Psoas muscle (tissue), 8 donors: Measurements from ENCODE around the gene SYNC. TPM values are rescaled to one million over a fixed set of nuclear protein-coding genes. Genes with fewer than 3 reads are reported as not detected.
"Not testable (repeated sequence)": the region's sequence is repeated elsewhere in the genome, so short reads cannot be mapped to it uniquely, and the experiment has no call there.

Experiments
- ATAC-seq, 4 donors: fragments of 200-7000 bp; cut with Tn5 transposase; one replicate each; pipeline ENCODE4 v1.9.1; 2020; ENCODE audit warnings: moderate library complexity in 3 of 4, mild to moderate bottlenecking in 2 of 4
- DNase-seq, 2 donors: peaks; one replicate each; pipeline ENCODE4 v3.0.0-alpha.2; 2020
- H3K27ac ChIP-seq: fragments of 200-600 bp; one replicate; pipeline ENCODE4 v1.8.0; 2022
- H3K27me3 ChIP-seq, 3 donors: fragments of 200-600 bp in 1 of 3; one replicate each; pipeline versions ENCODE4 v1.6.1 to v1.8.0; 2013 to 2022; ENCODE audit warnings: low read length in 2 of 3, mild to moderate bottlenecking in 2 of 3, moderate library complexity in 1 of 3; ENCODE audit not compliant: insufficient read depth in 3 of 3
- H3K36me3 ChIP-seq, 2 donors: fragments of 200-600 bp in 1 of 2; one replicate each; pipeline versions ENCODE4 v1.6.1 to v1.8.0; 2013 to 2022; ENCODE audit warnings: low read depth in 1 of 2, mild to moderate bottlenecking in 1 of 2, moderate library complexity in 1 of 2; ENCODE audit not compliant: insufficient read depth in 1 of 2
- H3K4me1 ChIP-seq: fragments of 200-600 bp; one replicate; pipeline ENCODE4 v1.8.0; 2022
- H3K4me3 ChIP-seq: fragments of 200-600 bp; one replicate; pipeline ENCODE4 v1.8.0; 2022; ENCODE audit warnings: mild to moderate bottlenecking
- H3K9me3 ChIP-seq: fragments of 200-600 bp; one replicate; pipeline ENCODE4 v1.8.0; 2022
- CTCF ChIP-seq: fragments of 200-600 bp; IDR thresholded peaks from one replicate; pipeline ENCODE4 v1.8.0; 2022; ENCODE audit warnings: antibody characterized with exemption
- WGBS, 3 donors: extraction: QIAGEN DNeasy Blood & Tissue Kit; methylation state at CpG; one replicate each; pipeline versions ENCODE4 v1.1.6 to v1.1.7; 2013; 5-methylcytosine and 5-hydroxymethylcytosine counted together
- intact Hi-C, 2 donors: fragments of 100-400 bp; cut with DNase I; formaldehyde crosslinking; loops; one replicate each; pipeline versions ENCODE4 v1.11.0 to v1.14.2; 2022
- polyA plus RNA-seq, 3 donors: library from polyadenylated mRNA; stranded (reverse); fragments of 200-250 nt; gene quantifications; one replicate each; pipeline ENCODE4 v1.2.3, GENCODE V29; 2013
- total RNA-seq, 4 donors: library from RNA; stranded (reverse); fragmentation: NEBNext Ultra II Directional in 2 of 4; extraction: Animal tissue kit (Norgen Biotek cat#: 25700) in 2 of 4; gene quantifications; one replicate each; pipeline versions ENCODE4 v1.2.1 to v1.2.4, GENCODE V29; 2021 to 2023
- donor health status: healthy with polysubstance abuse.
- donor health status: DM: no; HTN: no; CAD: no; lungs with moderate emphysema.
- donor health status: Bipolar disorder and iron deficiency.
- donor health status: healthy.
- donor health status: DM: yes; HTN: yes; CAD: no.
- donor health status: DM: no; HTN: no; CAD: no.
- donor health status: DM: no; HTN: no; CAD: no.
- donor health status: DM: yes; HTN: yes; CAD: no.

SYNC gene
- total and polyA plus RNA-seq, 7 donors: 40.4 to 82.5 (median 52.6) TPM

DNA sequence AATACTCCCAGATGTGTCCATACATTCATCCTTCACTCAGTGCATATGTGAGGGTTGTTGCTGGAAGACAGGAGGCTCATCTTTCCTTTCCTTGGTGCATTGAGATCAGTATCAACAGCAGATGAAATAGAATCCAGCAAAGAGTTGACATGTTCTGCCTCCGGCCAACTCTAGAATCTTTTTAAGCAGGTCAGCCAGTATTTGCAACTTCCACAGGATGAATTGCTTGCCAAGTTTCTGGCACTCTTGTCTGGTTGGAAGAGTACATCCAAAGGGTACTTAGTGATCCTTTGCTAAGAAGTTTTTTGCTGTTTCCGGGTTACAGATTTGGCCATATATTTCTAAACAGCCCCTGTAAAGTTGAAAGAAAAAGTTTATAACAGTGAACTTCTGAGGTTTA lies 21.1 kb downstream of the SYNC start:
- H3K4me3 ChIP-seq: no peak overlapping the region
- H3K9me3 ChIP-seq: no peaks in the 10 kb centered on the region
- peak in 2 of 4 donors; percentile 29 to 50 for ATAC-seq
- H3K27me3 ChIP-seq: no peaks in the 10 kb centered on the region
- peaks cover 25% of the 10 kb centered on the region for H3K4me1 ChIP-seq
- peaks cover 22 to 99% of the 10 kb centered on the region in 2 donors for H3K36me3 ChIP-seq
- H3K27ac ChIP-seq: peak overlapping the region; percentile 50
- WGBS, 3 donors: 9 to 26% (median 18%) methylated on average over 2 of the region's 2 CpGs
- TF ChIP-seq CTCF: no peak
- DNase-seq: no peak
- intact Hi-C loops: no loop called here

DNA sequence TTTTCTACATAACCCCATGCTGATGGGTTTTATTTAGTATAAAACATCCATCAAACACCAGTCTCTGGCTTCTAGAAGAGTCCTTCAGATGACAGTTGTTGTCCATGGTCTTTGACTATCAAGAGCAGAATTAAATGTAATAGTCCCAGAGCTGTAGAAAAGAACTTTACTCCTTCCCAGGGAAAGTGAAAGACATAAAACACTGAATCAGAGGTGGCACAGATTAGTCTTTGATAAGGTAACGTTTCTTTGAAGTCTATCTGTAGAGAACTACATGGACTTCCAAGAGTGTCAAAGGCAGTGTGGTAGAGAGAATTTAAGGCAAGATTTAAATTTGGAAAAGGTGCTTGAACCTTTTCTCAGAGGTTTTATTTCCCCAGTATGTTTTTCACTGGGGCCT lies 21.9 kb downstream of the SYNC start:
- Histone ChIP-seq H3K4me3 (no peak overlapping the region), H3K27me3 (no peaks in the 10 kb centered on the region), H3K36me3 (peaks cover 22 to 98% of the 10 kb centered on the region in 2 donors), H3K9me3 (no peaks in the 10 kb centered on the region), H3K4me1 (peaks cover 25% of the 10 kb centered on the region), H3K27ac (no peak overlapping the region)
- DNase-seq: no peak
- TF ChIP-seq CTCF: no peak
- intact Hi-C loops: no loop called here
- no peak for ATAC-seq
- 84 to 95% (median 90%) methylated on average over 1 of the region's 1 CpG for WGBS, 3 donors

DNA sequence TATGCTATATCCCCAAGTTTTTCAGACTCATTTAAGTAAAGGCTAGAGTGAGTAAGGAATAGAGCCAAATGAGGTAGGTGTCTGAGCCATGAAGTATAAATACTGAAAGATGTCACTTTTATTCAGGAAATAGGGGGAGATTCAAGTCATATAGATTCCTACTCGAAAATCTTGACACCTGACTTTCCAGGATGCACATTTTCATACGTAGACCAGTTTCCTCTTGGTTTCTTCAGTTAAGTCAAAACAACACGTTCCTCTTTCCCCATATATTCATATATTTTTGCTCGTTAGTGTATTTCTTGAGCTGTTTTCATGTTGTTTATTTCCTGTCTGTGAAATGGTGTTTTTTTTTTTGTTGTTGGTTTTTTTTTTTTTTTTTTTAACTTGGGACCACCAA lies 22.6 kb downstream of the SYNC start:
- DNase-seq, intact Hi-C loops, H3K27ac ChIP-seq, ATAC-seq, H3K9me3 ChIP-seq, H3K4me3 ChIP-seq, H3K27me3 ChIP-seq: not testable (repeated sequence)
- H3K36me3 ChIP-seq: peaks cover 22 to 98% of the 10 kb centered on the region in 2 donors
- H3K4me1 ChIP-seq: peaks cover 20% of the 10 kb centered on the region
- 83 to 88% (median 86%) methylated on average over 4 of the region's 4 CpGs for WGBS, 3 donors

DNA sequence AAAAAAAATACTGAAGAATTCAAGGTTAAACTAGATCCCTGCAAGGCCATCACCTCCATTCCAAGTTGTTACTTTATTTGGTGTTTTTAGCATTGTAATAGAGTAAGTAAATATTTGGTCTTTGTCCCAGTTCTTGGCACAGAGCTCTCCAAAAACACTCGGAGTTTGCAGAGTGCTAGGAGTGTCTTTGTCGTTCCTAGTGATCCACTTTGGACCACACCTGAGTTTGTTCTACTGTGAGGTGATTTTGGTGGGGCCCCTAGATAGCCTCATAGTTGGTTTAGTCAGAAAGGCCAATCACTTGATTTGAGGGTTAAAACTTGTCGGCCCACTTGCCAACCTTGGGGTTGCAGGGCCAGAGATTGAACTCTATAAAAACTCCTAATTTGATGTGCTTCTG lies 25.6 kb downstream of the SYNC start:
- peaks cover 8% of the 10 kb centered on the region for H3K4me1 ChIP-seq
- ATAC-seq (no peak), DNase-seq (no peak)
- no peaks in the 10 kb centered on the region for H3K27me3 ChIP-seq
- H3K36me3 ChIP-seq: peaks cover 24 to 99% of the 10 kb centered on the region in 2 donors
- no peak for TF ChIP-seq CTCF
- H3K27ac ChIP-seq: no peak overlapping the region
- no peaks in the 10 kb centered on the region for H3K9me3 ChIP-seq
- intact Hi-C loops: no loop called here
- 41 to 59% (median 45%) methylated on average over 3 of the region's 3 CpGs for WGBS, 3 donors
- no peak overlapping the region for H3K4me3 ChIP-seq

DNA sequence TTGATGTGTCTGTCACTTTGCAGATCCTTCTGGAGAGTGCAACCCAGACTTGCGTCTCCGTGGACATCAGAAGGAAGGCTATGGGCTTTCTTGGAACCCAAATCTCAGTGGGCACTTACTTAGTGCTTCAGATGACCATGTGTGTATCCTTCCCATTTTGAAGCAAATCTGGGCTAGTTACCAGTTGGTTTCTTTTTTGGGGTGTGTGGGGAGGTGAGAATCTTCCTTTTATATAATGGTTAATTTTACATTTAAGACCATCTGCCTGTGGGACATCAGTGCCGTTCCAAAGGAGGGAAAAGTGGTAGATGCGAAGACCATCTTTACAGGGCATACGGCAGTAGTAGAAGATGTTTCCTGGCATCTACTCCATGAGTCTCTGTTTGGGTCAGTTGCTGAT lies 33.9 kb downstream of the SYNC start:
- H3K9me3 ChIP-seq, intact Hi-C loops, ATAC-seq, H3K27me3 ChIP-seq, H3K27ac ChIP-seq, H3K4me3 ChIP-seq, H3K4me1 ChIP-seq, DNase-seq: not testable (repeated sequence)
- peaks cover 15 to 99% of the 10 kb centered on the region in 2 donors for H3K36me3 ChIP-seq
- WGBS, 3 donors: 94 to 97% (median 94%) methylated on average over 5 of the region's 5 CpGs

- TF ChIP-seq CTCF: no peak
- no peaks in the 10 kb centered on the region for H3K4me1 ChIP-seq
- no peak overlapping the region for H3K4me3 ChIP-seq
- no peaks in the 10 kb centered on the region for H3K9me3 ChIP-seq
- no peaks in the 10 kb centered on the region for H3K27me3 ChIP-seq
- ATAC-seq: no peak
- no peak for DNase-seq
- H3K36me3 ChIP-seq: peaks cover 10 to 99% of the 10 kb centered on the region in 2 donors
- no peak overlapping the region for H3K27ac ChIP-seq
- WGBS, 3 donors: 87 to 88% (median 87%) methylated on average over 12 of the region's 12 CpGs
- intact Hi-C loops: no loop called here
These were observed 35.5 kb downstream of the SYNC start for GRCh38 chr1:32666901-32667566.
